Measurements from ENCODE around the gene KLK11. TPM values are rescaled to one million over a fixed set of nuclear protein-coding genes. Genes with fewer than 3 reads are reported as not detected.
"Not testable (repeated sequence)": the region's sequence is repeated elsewhere in the genome, so short reads cannot be mapped to it uniquely, and the experiment has no call there.

Gene KLK11
- total RNA-seq, 1 experiment from 2014 or later, result not detected

GRCh38 chr19:51006406-51006805 is 20.0 kb downstream of the KLK11 start:
- no peak for DNase-seq (ENCODE audit: low read depth)

GRCh38 chr19:51005248-51005647 is 21.2 kb downstream of the KLK11 start:
- DNase-seq (ENCODE audit: low read depth), result no peak

GRCh38 chr19:51003316-51003715 is 23.1 kb downstream of the KLK11 start:
- DNase-seq (ENCODE audit: low read depth), result no peak

GRCh38 chr19:51002542-51003311 is 23.7 kb downstream of the KLK11 start:
- DNase-seq (ENCODE audit: low read depth), result no peak

- no peak for DNase-seq (ENCODE audit: low read depth)
Measured at GRCh38 chr19:51002089-51002532, 24.3 kb downstream of the KLK11 start.

- no peak for DNase-seq (ENCODE audit: low read depth)
Measured at GRCh38 chr19:51001515-51001914, 24.9 kb downstream of the KLK11 start, which contains the start of gene KLK8. KLK8 (minus strand) TSS chr19:51001604; CDS start chr19:51001167, 437 bp downstream.

- no peak for DNase-seq (ENCODE audit: low read depth)
Measured at GRCh38 chr19:51000981-51001380, 25.4 kb downstream of the KLK11 start.

GRCh38 chr19:51000426-51000825 is 26.0 kb downstream of the KLK11 start:
- no peak for DNase-seq (ENCODE audit: low read depth)

- no peak for DNase-seq (ENCODE audit: low read depth)
Measured at GRCh38 chr19:50998686-50999085, 27.7 kb downstream of the KLK11 start.

GRCh38 chr19:50998061-50998460 is 28.4 kb downstream of the KLK11 start:
- no peak for DNase-seq (ENCODE audit: low read depth)

- DNase-seq (ENCODE audit: low read depth), result peak; percentile 35
Measured at GRCh38 chr19:50994129-50994528, 32.3 kb downstream of the KLK11 start.

GRCh38 chr19:50992666-50993035 is 33.8 kb downstream of the KLK11 start:
- no peak for DNase-seq (ENCODE audit: low read depth)

GRCh38 chr19:50984416-50984815 is 42.0 kb downstream of the KLK11 start:
- not testable (repeated sequence) for DNase-seq (ENCODE audit: low read depth)

- DNase-seq (ENCODE audit: low read depth), result no peak
Measured at GRCh38 chr19:50983625-50984292, 42.7 kb downstream of the KLK11 start, which contains the start of gene KLK7. KLK7 (minus strand) TSS chr19:50983917; CDS start chr19:50982399, 1,518 bp downstream.

GRCh38 chr19:50982186-50982585 is 44.2 kb downstream of the KLK11 start:
- no peak for DNase-seq (ENCODE audit: low read depth)

- no peak for DNase-seq (ENCODE audit: low read depth)
Measured at GRCh38 chr19:50981587-50982146, 44.7 kb downstream of the KLK11 start.

- no peak for DNase-seq (ENCODE audit: low read depth)
Measured at GRCh38 chr19:50980208-50980607, 46.2 kb downstream of the KLK11 start.

- DNase-seq (ENCODE audit: low read depth), result no peak
Measured at GRCh38 chr19:50979758-50980157, 46.7 kb downstream of the KLK11 start.

- no peak for DNase-seq (ENCODE audit: low read depth)
Measured at GRCh38 chr19:50978772-50979390, 47.5 kb downstream of the KLK11 start.

- no peak for DNase-seq (ENCODE audit: low read depth)
Measured at GRCh38 chr19:50977626-50978025, 48.8 kb downstream of the KLK11 start.

GRCh38 chr19:50975766-50976165 is 50.6 kb downstream of the KLK11 start:
- peak; percentile 50 for DNase-seq (ENCODE audit: low read depth)

Measured in HT1080 (cell line).